ENCODE data around the gene OR56A4.

OR56A4 gene, protein sequence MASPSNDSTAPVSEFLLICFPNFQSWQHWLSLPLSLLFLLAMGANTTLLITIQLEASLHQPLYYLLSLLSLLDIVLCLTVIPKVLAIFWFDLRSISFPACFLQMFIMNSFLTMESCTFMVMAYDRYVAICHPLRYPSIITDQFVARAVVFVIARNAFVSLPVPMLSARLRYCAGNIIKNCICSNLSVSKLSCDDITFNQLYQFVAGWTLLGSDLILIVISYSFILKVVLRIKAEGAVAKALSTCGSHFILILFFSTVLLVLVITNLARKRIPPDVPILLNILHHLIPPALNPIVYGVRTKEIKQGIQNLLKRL

DNA sequence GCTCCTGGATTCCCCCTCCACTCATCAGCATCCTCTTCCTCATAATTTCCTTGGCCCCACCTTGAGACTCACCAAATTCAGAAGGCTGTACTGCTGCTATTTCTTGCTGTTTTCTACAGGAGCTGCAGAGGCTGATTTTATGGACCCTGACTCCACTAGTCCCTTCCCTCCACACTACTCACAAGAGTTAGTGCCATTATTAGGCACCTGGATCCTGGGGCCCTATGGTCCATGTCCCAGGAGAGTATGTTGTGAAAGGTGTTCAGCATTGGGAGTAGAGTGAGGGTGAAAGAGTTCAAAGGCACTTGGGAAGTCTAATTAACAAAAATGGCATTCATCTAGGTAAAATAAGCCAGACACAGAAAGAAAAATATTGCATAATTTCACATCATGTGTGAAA, at the start of gene OR56A4:
Gene OR56A4, minus strand, starts transcription at position 101 of the 400 bp plus-strand sequence. CDS start 3,954 bp downstream, outside the sequence.
- H3K27ac ChIP-seq (ENCODE audit: low read depth in 2 of 2, low read length in 2 of 2): no peak within 1 kb of the TSS
- H3K4me3 ChIP-seq (ENCODE audit: low read length in 2 of 2): no peak within 1 kb of the TSS
- H3K27me3 ChIP-seq (ENCODE audit: control insufficient read depth in 2 of 2, insufficient read depth in 2 of 2, low read length in 2 of 2): no peaks in the 10 kb centered on the region
- H3K9me3 ChIP-seq (ENCODE audit: control insufficient read depth in 2 of 2, low read length in 2 of 2): no peaks in the 10 kb centered on the region
- no peaks in the 10 kb centered on the region for H3K36me3 ChIP-seq (ENCODE audit: control insufficient read depth in 2 of 2, insufficient read depth in 2 of 2, low read length in 2 of 2)
- no peaks in the 10 kb centered on the region for H3K4me1 ChIP-seq (ENCODE audit: control insufficient read depth in 2 of 2, insufficient read depth in 2 of 2, low read length in 2 of 2)
- no peak within 1 kb of the TSS for H3K9ac ChIP-seq (ENCODE audit: low read depth in 1 of 2, low read length in 2 of 2)

DNA sequence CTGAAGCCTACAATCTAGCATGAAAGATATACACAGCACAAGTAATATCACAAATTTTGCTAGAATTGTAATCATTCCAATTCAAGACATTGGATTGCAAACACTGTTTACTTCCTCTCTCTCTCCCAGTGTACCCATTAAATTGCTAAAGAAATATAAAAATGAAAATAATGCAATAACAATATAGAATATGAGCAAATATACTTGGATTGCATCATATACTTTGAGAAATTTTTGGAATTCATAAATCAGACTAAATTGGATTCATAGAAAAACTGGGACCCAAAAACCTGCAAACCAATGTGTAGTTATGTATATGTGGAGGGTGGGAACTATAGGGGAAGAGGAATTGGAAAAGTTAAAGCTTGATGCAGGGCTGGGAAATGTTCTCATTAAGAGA, 48.8 kb upstream of the OR56A4 start:
- Histone ChIP-seq H3K9ac (ENCODE audit: low read depth in 1 of 2, low read length in 2 of 2) (no peak overlapping the region), H3K27me3 (ENCODE audit: control insufficient read depth in 2 of 2, insufficient read depth in 2 of 2, low read length in 2 of 2) (no peaks in the 10 kb centered on the region), H3K9me3 (ENCODE audit: control insufficient read depth in 2 of 2, low read length in 2 of 2) (no peaks in the 10 kb centered on the region), H3K4me1 (ENCODE audit: control insufficient read depth in 2 of 2, insufficient read depth in 2 of 2, low read length in 2 of 2) (no peaks in the 10 kb centered on the region), H3K36me3 (ENCODE audit: control insufficient read depth in 2 of 2, insufficient read depth in 2 of 2, low read length in 2 of 2) (no peaks in the 10 kb centered on the region), H3K27ac (ENCODE audit: low read depth in 2 of 2, low read length in 2 of 2) (no peak overlapping the region), H3K4me3 (ENCODE audit: low read length in 2 of 2) (no peak overlapping the region)

DNA sequence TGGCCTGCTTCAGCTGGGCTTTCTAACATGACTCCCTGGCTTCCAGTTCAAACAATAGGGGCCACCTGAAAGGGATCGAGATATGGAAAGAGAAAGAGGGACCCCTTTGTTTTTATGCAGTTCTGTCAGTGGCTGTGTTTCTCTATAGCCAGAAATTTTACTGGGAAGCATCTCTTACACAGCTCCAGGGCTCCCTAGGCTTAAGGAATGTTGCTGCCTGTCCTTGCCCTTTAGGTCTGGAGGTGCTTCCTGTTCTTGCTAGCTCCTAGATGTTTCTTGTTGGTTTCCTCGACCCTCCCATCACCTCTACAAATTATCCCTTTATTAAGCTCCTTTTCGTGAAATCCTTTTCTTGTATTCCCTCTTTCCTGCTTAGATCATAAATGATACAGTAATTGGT, 45.6 kb upstream of the OR56A4 start:
- Histone ChIP-seq H3K4me3 (ENCODE audit: low read length in 2 of 2) (no peak overlapping the region), H3K27me3 (ENCODE audit: control insufficient read depth in 2 of 2, insufficient read depth in 2 of 2, low read length in 2 of 2) (no peaks in the 10 kb centered on the region), H3K4me1 (ENCODE audit: control insufficient read depth in 2 of 2, insufficient read depth in 2 of 2, low read length in 2 of 2) (no peaks in the 10 kb centered on the region), H3K27ac (ENCODE audit: low read depth in 2 of 2, low read length in 2 of 2) (no peak overlapping the region), H3K9ac (ENCODE audit: low read depth in 1 of 2, low read length in 2 of 2) (no peak overlapping the region), H3K9me3 (ENCODE audit: control insufficient read depth in 2 of 2, low read length in 2 of 2) (no peaks in the 10 kb centered on the region), H3K36me3 (ENCODE audit: control insufficient read depth in 2 of 2, insufficient read depth in 2 of 2, low read length in 2 of 2) (no peaks in the 10 kb centered on the region)

DNA sequence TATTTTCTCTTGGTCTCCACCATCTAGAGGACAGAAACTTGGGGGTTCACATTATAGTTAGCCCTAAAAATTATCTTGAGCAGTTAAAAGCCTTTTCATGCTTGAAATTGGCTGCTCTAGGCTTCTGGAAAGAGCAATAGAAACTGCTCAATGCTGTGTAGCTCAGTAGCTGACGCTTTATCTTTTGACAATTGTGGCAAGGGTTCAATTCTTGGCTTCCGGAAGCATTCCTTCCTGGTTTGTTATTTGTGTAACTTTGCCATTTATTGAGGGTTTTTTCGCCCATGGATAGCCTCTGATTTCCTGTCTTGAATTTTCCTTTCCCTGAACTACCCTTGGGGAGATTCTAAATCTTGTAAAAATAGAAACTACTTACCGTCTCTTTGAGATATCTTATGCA, 34.1 kb upstream of the OR56A4 start:
- Histone ChIP-seq H3K36me3 (ENCODE audit: control insufficient read depth in 2 of 2, insufficient read depth in 2 of 2, low read length in 2 of 2) (no peaks in the 10 kb centered on the region), H3K27me3 (ENCODE audit: control insufficient read depth in 2 of 2, insufficient read depth in 2 of 2, low read length in 2 of 2) (no peaks in the 10 kb centered on the region), H3K9ac (ENCODE audit: low read depth in 1 of 2, low read length in 2 of 2) (no peak overlapping the region), H3K27ac (ENCODE audit: low read depth in 2 of 2, low read length in 2 of 2) (no peak overlapping the region), H3K9me3 (ENCODE audit: control insufficient read depth in 2 of 2, low read length in 2 of 2) (no peaks in the 10 kb centered on the region), H3K4me1 (ENCODE audit: control insufficient read depth in 2 of 2, insufficient read depth in 2 of 2, low read length in 2 of 2) (no peaks in the 10 kb centered on the region), H3K4me3 (ENCODE audit: low read length in 2 of 2) (no peak overlapping the region)

DNA sequence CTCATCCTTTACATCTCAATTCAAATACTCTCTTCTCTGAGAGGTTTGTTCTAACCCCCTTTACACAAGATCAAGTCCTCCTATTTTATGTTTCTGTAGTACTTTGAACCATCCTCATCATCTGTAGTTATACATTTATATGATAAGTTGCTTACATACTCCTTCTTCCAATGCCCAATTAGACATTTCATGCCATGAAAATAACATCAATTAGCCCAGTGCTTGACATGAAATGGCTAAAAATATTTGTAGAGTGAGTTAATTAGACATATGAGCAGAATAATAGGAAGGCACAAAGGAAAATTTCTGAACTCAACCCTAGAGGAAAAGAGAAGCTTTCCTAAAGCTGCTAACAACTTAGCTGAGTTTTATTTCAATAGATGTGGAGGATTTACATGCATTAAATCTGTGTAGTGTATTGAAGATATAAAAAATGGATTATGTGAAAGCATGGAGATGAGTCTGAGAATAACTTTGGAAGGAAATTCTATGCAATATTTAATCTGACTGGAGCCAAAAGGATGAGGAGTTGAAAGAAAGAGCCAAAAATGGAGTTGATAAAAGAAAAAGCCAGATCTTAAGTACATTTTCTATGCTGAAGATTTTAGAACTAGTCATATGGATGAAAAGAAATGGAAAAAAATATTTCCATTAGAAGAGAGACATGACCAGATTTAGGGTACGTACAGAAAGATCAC, 24.1 kb upstream of the OR56A4 start, which contains the start of gene OR56A1:
Gene OR56A1, minus strand, starts transcription at position 51 of the 698 bp plus-strand sequence. CDS start 3,066 bp downstream, outside the sequence.
- Histone ChIP-seq H3K27ac (ENCODE audit: low read depth in 2 of 2, low read length in 2 of 2) (no peak within 1 kb of the TSS), H3K9ac (ENCODE audit: low read depth in 1 of 2, low read length in 2 of 2) (no peak within 1 kb of the TSS), H3K4me1 (ENCODE audit: control insufficient read depth in 2 of 2, insufficient read depth in 2 of 2, low read length in 2 of 2) (no peaks in the 10 kb centered on the region), H3K36me3 (ENCODE audit: control insufficient read depth in 2 of 2, insufficient read depth in 2 of 2, low read length in 2 of 2) (no peaks in the 10 kb centered on the region), H3K27me3 (ENCODE audit: control insufficient read depth in 2 of 2, insufficient read depth in 2 of 2, low read length in 2 of 2) (no peaks in the 10 kb centered on the region), H3K9me3 (ENCODE audit: control insufficient read depth in 2 of 2, low read length in 2 of 2) (no peaks in the 10 kb centered on the region), H3K4me3 (ENCODE audit: low read length in 2 of 2) (no peak within 1 kb of the TSS)

DNA sequence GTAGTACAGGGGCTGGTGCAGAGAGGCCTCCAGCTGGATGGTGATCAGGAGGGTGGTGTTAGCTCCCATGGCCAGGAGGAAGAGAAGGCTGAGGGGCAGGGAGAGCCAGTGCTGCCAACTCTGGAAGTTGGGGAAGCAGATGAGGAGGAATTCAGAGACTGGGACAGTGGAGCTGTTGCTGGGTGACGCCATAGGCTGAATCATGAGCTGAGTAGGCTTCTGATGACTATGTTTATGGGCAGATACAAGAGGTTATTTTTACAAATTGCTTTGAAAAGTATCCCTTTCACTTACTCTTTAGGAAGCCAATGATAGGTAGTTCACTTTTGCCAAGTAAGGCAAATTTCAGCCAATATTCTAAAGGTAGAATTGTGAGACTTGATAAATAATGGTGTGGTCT, 20.8 kb upstream of the OR56A4 start:
- Histone ChIP-seq H3K27me3 (ENCODE audit: control insufficient read depth in 2 of 2, insufficient read depth in 2 of 2, low read length in 2 of 2) (no peaks in the 10 kb centered on the region), H3K9ac (ENCODE audit: low read depth in 1 of 2, low read length in 2 of 2) (no peak overlapping the region)

DNA sequence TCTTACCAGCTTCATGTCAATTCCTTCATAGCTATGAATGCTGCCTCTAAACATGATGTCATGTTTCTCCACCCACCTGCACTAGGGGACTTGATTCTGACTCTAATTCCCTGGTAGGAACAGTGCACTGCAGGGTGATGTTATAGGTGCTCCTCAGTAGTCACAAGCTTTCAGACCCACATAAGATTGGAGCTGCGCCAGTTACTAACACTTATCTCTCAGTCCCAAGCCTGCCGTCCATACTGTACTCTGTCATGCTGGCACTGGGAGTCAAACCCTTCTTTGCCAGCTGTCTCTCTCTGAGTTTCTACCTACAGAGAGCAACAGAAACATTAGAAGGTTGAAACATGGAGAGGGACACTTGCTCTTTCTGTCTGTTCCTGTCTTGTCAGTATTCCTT, 18.3 kb upstream of the OR56A4 start:
- no peaks in the 10 kb centered on the region for H3K36me3 ChIP-seq (ENCODE audit: control insufficient read depth in 2 of 2, insufficient read depth in 2 of 2, low read length in 2 of 2)
- H3K27me3 ChIP-seq (ENCODE audit: control insufficient read depth in 2 of 2, insufficient read depth in 2 of 2, low read length in 2 of 2): no peaks in the 10 kb centered on the region
- no peaks in the 10 kb centered on the region for H3K9me3 ChIP-seq (ENCODE audit: control insufficient read depth in 2 of 2, low read length in 2 of 2)
- no peak overlapping the region for H3K9ac ChIP-seq (ENCODE audit: low read depth in 1 of 2, low read length in 2 of 2)
- no peaks in the 10 kb centered on the region for H3K4me1 ChIP-seq (ENCODE audit: control insufficient read depth in 2 of 2, insufficient read depth in 2 of 2, low read length in 2 of 2)
- no peak overlapping the region for H3K4me3 ChIP-seq (ENCODE audit: low read length in 2 of 2)
- H3K27ac ChIP-seq (ENCODE audit: low read depth in 2 of 2, low read length in 2 of 2): no peak overlapping the region

More for the DNA sequence above, 20.8 kb upstream of the OR56A4 start:
- no peaks in the 10 kb centered on the region for H3K36me3 ChIP-seq (ENCODE audit: control insufficient read depth in 2 of 2, insufficient read depth in 2 of 2, low read length in 2 of 2)
- H3K27ac ChIP-seq (ENCODE audit: low read depth in 2 of 2, low read length in 2 of 2): no peak overlapping the region
- H3K4me3 ChIP-seq (ENCODE audit: low read length in 2 of 2): no peak overlapping the region
- no peaks in the 10 kb centered on the region for H3K9me3 ChIP-seq (ENCODE audit: control insufficient read depth in 2 of 2, low read length in 2 of 2)
- H3K4me1 ChIP-seq (ENCODE audit: control insufficient read depth in 2 of 2, insufficient read depth in 2 of 2, low read length in 2 of 2): no peaks in the 10 kb centered on the region

DNA sequence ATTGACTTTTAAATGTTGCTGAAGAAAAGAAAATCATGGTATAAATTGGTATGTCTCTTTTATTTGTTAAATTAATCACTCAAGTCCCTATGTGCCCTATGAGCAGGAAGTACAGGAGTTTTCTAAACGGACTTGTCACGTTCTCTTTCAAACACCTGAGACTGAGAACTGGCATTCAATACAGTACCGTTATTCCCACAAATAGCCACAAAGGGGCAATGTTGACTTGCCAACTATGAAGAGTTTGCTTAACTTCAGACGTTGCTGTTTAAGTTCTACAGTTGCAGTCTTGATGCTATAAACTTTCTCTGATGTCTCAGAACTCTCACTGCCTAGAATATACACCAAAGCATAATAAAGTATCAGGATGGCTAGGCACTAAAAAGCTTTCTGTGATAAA, 16.2 kb upstream of the OR56A4 start:
- Histone ChIP-seq H3K36me3 (ENCODE audit: control insufficient read depth in 2 of 2, insufficient read depth in 2 of 2, low read length in 2 of 2) (no peaks in the 10 kb centered on the region), H3K4me3 (ENCODE audit: low read length in 2 of 2) (no peak overlapping the region), H3K9me3 (ENCODE audit: control insufficient read depth in 2 of 2, low read length in 2 of 2) (no peaks in the 10 kb centered on the region), H3K4me1 (ENCODE audit: control insufficient read depth in 2 of 2, insufficient read depth in 2 of 2, low read length in 2 of 2) (no peaks in the 10 kb centered on the region), H3K27me3 (ENCODE audit: control insufficient read depth in 2 of 2, insufficient read depth in 2 of 2, low read length in 2 of 2) (no peaks in the 10 kb centered on the region), H3K27ac (ENCODE audit: low read depth in 2 of 2, low read length in 2 of 2) (no peak overlapping the region), H3K9ac (ENCODE audit: low read depth in 1 of 2, low read length in 2 of 2) (no peak overlapping the region)

DNA sequence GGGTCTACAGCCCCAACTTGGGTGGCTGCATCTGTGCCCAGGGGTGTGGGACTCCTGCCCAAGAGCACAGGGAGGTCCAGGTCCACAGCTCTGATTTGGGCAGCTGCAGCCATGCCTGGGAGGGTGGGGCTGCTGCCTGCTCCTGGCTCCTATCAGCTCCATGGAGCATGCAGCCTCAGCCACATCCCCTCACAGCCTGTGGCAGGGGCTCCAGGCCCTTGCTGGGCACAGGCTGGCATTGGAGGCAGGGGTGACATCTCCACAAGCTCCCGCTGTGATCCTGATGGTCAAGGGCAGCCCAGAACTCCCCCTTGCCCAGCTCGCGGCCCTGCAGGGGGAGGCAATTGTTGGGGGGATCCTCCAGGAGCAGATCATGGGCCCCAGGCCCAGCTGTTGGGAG, 6.3 kb upstream of the OR56A4 start:
- Histone ChIP-seq H3K27ac (ENCODE audit: low read depth in 2 of 2, low read length in 2 of 2) (no peak overlapping the region), H3K4me1 (ENCODE audit: control insufficient read depth in 2 of 2, insufficient read depth in 2 of 2, low read length in 2 of 2) (no peaks in the 10 kb centered on the region), H3K36me3 (ENCODE audit: control insufficient read depth in 2 of 2, insufficient read depth in 2 of 2, low read length in 2 of 2) (no peaks in the 10 kb centered on the region), H3K4me3 (ENCODE audit: low read length in 2 of 2) (no peak overlapping the region), H3K27me3 (ENCODE audit: control insufficient read depth in 2 of 2, insufficient read depth in 2 of 2, low read length in 2 of 2) (no peaks in the 10 kb centered on the region), H3K9me3 (ENCODE audit: control insufficient read depth in 2 of 2, low read length in 2 of 2) (no peaks in the 10 kb centered on the region), H3K9ac (ENCODE audit: low read depth in 1 of 2, low read length in 2 of 2) (no peak overlapping the region)

DNA sequence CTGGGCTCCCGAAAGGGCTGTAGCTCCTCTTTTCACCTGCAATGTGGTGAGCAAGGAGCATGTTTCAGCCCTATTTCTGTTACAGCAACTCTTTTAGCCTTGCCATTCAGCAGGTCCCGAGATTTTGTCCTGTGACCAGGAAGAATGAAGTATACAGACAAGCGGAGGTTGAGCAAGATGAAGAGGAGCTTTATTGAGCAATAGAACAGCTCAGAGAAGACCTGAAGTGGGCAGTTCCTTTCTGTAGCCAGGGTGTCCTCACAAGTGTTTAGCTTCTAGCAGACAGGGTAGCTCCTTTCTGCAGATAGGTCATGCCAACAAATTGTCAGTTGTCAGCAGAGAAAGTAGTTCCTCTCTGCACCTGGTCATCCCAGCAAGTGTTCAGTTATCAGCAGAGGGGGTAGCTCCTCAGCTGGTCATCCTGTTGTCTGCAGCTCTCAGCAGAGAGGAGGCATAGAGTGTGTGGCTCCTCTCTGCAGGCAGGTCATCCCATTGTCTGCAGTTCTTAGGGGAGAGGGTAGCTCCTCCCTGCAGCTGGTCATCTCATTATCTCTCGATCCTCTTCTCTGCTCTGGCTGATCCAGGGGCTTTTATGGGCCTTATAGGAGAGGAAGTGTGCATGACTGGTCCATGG, 5.4 kb upstream of the OR56A4 start:
- Histone ChIP-seq H3K27me3 (ENCODE audit: control insufficient read depth in 2 of 2, insufficient read depth in 2 of 2, low read length in 2 of 2) (no peaks in the 10 kb centered on the region), H3K9ac (ENCODE audit: low read depth in 1 of 2, low read length in 2 of 2) (no peak overlapping the region), H3K4me1 (ENCODE audit: control insufficient read depth in 2 of 2, insufficient read depth in 2 of 2, low read length in 2 of 2) (no peaks in the 10 kb centered on the region), H3K27ac (ENCODE audit: low read depth in 2 of 2, low read length in 2 of 2) (no peak overlapping the region), H3K9me3 (ENCODE audit: control insufficient read depth in 2 of 2, low read length in 2 of 2) (no peaks in the 10 kb centered on the region), H3K36me3 (ENCODE audit: control insufficient read depth in 2 of 2, insufficient read depth in 2 of 2, low read length in 2 of 2) (no peaks in the 10 kb centered on the region), H3K4me3 (ENCODE audit: low read length in 2 of 2) (no peak overlapping the region)

Data from mucosa of rectum (tissue), 2 donors.